CMK (cell line): ENCODE results near the gene SAMD8.
"Not testable (repeated sequence)": the region's sequence is repeated elsewhere in the genome, so short reads cannot be mapped to it uniquely, and the experiment has no call there.

Experiments used
- DNase-seq: peaks from one replicate; pipeline ENCODE4 v3.0.0-alpha.2; 2010; ENCODE audit warnings: low read depth

SAMD8 gene

DNA sequence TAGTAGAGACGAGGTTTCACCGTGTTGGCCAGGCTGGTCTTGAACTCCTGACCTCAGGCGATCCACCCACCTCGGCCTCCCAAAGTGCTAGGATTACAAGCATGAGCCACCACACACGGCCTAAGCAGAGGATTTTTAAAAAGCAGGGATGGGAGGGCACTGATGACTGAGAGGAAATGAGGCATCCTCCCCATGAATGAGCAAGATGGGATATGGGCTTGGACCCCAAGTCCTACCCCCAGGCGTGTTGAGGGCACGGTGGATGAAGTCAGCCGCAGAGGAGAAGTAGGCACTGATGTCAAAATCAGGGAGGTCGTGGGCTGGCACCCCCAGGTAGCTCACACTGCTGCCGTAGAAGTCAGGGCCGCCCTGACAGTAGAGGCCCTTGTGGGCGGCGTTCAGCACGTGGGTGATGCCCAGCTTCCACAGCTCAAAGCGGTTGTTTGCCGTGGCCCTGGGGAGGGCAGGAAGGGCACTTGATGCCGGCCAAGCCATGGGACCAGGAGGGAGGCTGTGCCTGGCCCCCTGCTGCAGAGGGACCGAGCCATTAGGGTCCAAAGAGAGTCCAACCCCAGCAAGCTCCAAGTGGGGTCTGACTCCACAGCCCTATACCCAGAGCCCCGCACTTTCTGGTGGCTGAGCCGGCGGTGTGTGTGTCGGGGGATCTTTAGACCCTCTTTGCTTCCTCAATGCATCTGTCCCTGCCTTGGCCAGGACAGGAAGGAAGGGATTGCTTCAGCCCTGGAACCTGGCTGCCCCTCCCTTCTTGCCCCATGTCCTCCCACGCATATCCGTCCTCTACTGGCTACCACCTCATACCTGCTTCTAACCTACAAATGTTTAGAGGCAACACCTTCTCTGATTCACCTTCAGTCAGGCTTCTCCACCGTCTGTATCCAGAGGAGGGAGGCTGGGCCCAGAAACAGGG lies 3.4 kb upstream of the SAMD8 start:
- no peak for DNase-seq

GRCh38 chr10:75108684-75109458 lies 2.6 kb upstream of the SAMD8 start:
- DNase-seq, result no peak

DNA sequence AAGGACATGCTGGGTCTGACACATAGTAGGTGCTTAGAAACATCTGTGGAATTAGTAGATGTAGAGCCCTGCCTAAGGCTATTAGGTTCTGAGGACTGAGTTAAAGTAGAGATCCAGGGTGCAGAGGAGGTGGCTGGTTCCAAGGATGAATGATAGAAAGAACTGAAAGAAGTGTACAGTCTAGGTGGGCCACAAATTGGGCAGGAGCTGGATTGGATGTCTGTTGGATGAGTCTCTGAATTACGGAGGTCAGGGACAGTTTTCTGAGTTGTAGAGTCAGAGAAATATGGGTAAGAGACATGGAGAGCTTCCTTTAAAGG lies 2.0 kb upstream of the SAMD8 start:
- DNase-seq, result no peak

- DNase-seq, result no peak
Measured at GRCh38 chr10:75110006-75110632, 1.3 kb upstream of the SAMD8 start.

DNA sequence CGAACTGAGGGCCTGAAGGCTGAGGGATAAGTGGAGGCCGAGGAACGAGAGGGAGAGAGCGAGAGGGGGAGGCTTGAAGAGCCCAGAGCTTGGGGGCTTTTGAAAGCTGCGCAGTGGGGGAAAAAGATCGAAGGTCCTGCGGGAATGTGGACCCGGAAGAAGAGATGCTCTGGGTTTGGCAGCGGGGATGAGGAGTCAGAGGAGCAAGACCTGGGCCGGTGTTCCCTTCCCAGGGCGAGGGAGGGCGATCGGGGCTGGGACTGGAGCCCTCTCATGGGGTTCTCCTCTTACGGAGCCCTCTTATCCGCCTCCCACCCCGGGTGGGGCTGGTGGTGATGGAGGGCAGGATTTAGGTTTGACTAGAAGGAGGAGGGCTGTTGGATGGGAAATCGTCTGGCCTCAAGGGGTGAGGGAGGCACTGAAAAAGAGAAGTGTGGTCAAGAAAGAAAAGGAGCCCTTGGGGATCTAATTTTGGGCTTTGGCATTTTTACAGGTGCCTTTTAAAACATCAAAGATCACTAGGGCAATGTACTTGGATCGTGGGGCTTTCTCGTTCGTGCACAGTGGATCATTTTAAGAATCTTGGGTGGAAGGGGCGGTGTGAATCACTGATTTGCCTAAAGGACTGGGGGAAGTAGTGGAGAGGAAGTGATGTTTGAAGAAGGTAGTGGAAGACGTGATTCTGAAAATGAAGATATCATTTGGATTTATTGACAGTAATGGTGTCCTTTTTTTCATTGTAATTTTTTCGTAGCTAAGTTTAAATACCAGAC lies 637 bp downstream of the SAMD8 start:
- peak; percentile 21 for DNase-seq

DNA sequence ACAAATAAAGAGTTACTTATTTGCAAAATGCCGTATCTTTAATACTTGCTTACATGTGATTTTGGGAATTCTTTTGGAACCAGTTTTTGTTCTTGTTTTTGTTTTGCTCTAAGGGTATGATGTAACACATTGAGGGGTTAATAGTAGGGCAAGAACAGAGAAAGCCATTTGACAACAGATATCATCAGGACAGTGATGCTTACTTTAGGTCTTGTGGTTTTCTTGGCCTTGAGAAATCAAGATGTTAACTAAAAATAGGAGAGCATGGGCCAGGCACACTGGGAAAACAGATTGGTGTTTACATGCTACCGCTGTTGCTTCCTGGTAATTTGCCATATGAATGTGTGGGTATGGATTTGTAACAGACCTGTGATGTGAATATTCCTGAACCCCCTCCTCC lies 3.7 kb downstream of the SAMD8 start:
- no peak for DNase-seq

- not testable (repeated sequence) for DNase-seq
Measured at GRCh38 chr10:75116941-75117775, 5.7 kb downstream of the SAMD8 start.

- DNase-seq, result no peak
Measured at GRCh38 chr10:75117995-75118394, 6.5 kb downstream of the SAMD8 start.

DNA sequence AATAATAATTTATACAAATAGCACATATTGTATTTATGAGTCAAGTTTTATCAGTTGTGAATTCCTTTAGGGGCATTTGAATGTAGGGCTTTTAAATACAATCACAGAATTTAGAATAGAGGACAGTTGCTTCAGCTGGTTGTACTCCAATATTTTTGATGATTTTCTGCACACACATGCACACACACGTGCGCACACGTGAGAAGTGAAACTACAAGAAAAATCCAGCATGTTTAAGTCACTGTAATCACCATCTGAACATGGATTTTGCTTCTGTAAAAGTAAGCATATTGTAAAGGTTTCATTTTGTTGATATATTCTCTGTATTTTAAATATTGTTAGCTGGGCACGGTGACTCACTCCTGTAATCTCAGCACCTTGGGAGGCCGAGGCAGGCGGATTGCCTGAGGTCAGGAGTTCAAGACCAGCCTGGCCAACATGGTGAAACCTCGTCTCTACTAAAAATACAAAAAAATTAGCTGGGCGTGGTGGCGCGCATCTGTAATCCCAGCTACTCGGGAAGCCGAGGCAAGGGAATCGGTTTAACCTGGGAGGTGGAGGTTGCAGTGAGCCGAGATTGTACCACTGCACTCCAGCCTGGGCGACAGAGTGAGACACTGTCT lies 8.1 kb downstream of the SAMD8 start:
- not testable (repeated sequence) for DNase-seq

DNA sequence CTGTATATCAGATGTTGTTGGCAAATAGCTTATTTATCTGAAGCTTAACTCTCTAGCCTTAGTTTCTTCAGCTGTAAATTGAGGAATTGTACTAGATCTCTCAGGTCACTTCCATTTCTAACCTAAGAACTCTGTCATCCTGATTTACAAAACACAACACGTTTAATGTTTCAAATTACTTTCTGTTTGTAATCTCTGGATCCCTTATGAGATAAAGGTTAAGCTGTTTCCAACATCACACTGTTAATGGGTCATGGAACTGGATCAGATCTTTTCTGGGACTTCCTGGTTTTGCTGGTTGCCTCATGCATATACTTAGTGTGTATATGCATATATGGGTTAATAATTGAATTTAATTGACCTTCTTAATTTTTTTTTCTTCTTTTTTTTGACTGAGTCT lies 9.9 kb downstream of the SAMD8 start:
- no peak for DNase-seq

- DNase-seq, result no peak
Measured at GRCh38 chr10:75122505-75122904, 11.0 kb downstream of the SAMD8 start.

- no peak for DNase-seq
Measured at GRCh38 chr10:75123088-75123682, 11.7 kb downstream of the SAMD8 start.

DNA sequence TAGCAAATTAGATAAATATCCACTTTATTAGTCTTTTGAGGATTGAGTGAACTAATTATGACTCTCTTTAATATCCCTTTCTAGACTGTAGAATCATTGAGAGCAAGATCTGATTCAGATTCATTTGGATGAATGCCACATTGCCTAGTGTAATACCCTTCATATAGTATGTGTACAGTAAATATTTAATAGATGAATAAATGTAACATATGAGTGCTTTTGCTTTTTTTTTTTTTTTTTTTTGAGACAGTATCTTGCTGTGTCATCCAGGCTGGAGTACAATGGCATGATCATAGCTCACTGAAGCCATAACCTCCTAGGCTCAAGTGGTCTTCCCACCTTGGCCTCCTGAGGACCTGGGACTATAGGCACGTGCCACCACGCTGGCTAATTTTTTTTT lies 14.8 kb downstream of the SAMD8 start:
- DNase-seq, result no peak

GRCh38 chr10:75127471-75127870 lies 16.0 kb downstream of the SAMD8 start:
- DNase-seq, result no peak

GRCh38 chr10:75128985-75129384 lies 17.5 kb downstream of the SAMD8 start:
- not testable (repeated sequence) for DNase-seq

GRCh38 chr10:75129537-75129936 lies 18.1 kb downstream of the SAMD8 start:
- no peak for DNase-seq

DNA sequence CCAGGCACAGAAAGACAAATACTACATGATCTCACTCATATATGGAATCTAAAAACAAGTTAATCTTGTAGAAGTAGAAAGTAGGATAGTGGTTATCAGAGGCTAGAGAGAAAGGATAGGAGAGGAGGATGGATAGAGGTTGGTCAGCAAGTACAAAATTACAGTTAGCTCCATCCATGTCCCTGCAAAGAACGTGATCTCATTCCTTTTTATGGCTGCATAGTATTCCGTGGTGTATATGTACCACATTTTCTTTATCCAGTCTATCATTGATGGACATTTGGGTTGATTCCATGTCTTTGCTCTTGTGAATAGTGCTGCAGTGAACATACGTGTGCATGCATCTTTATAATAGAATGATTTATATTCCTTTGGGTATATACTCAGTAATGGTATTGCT lies 22.2 kb downstream of the SAMD8 start:
- not testable (repeated sequence) for DNase-seq

- DNase-seq, result no peak
Measured at GRCh38 chr10:75136346-75136745, 24.9 kb downstream of the SAMD8 start.

DNA sequence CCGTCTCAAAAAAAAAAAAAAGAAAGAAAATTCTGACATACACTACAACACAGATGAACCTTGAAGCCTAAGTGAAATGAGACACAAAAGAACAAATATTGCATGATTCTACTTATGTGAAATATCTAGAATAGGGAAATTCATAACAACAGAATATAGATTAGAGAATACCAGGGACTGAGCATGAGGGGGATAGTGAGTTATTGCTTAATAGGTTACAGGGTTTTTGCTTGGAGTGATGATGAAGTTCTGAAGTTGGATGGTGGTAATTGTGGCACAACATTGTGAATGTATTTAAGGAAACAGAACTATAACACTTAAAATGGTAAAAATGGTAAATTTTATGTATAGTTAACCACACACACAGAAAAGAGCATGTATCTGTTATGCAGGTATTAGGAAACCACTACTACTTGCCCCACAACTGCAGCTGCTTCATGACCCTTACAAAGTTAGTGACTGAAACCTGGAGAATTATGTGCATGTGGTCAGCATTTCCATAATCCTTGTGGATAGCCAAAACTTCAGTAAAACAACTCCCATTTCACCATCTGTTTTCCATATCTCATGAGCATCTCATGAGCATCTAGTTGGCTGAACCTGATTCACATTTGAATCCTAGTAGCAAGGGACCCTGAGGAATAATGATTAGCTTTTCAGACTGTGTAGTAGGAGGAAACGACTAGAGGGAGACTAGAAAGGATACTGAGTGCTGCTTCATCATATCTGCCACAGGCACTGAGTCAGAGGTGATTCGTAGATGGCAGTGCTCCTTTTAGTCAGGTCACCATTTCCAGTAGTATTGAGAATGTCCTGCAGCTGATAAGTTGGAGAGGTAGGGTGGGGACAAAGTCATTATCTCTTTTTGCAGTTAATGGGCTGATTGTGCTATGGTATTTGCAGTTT lies 26.3 kb downstream of the SAMD8 start:
- DNase-seq, result no peak
